HL-60 (cell line): ENCODE measurements around the gene LHFPL6.

Experiments
- GABPA ChIP-seq: IDR thresholded peaks from 2 replicates; pipeline ENCODE4 v1.6.1; 2012; ENCODE audit warnings: low read depth
- POLR2AphosphoS5 ChIP-seq: IDR thresholded peaks from 2 replicates; pipeline ENCODE4 v1.6.1; 2012; ENCODE audit warnings: low read depth
- SPI1 ChIP-seq: IDR thresholded peaks from 2 replicates; pipeline ENCODE4 v1.6.1; 2012; ENCODE audit warnings: low read depth, mild to moderate bottlenecking, borderline replicate concordance
- TF ChIP-seq, protein P1 (sequence below): IDR thresholded peaks from one replicate; pipeline ENCODE4 v1.5.1; 2011; ENCODE audit warnings: low read length, control low read depth, inconsistent platforms; ENCODE audit not compliant: insufficient read depth
- TF ChIP-seq, protein P2 (sequence below): IDR thresholded peaks from 2 replicates; pipeline ENCODE4 v1.6.1; 2012; ENCODE audit warnings: low read depth; ENCODE audit not compliant: insufficient replicate concordance

DNA sequence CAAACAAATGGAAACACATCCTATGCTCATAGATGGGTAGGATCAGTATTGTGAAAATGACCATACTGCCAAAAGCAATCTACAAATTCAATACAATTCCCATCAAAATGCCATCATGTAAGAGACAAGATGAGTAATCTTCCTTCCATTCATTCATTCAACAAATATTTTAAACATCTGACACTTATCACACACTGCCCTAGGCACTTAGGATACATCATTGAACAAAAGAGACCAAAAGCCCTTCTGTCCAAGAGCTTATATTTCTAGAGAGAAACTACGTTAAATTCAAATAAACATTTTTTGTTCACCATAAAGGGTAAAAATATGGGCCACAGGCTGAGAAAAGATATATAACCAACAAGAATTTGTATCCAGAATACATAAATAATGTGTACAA is 20.5 kb upstream of the LHFPL6 start:
- TF ChIP-seq, protein P1, sequence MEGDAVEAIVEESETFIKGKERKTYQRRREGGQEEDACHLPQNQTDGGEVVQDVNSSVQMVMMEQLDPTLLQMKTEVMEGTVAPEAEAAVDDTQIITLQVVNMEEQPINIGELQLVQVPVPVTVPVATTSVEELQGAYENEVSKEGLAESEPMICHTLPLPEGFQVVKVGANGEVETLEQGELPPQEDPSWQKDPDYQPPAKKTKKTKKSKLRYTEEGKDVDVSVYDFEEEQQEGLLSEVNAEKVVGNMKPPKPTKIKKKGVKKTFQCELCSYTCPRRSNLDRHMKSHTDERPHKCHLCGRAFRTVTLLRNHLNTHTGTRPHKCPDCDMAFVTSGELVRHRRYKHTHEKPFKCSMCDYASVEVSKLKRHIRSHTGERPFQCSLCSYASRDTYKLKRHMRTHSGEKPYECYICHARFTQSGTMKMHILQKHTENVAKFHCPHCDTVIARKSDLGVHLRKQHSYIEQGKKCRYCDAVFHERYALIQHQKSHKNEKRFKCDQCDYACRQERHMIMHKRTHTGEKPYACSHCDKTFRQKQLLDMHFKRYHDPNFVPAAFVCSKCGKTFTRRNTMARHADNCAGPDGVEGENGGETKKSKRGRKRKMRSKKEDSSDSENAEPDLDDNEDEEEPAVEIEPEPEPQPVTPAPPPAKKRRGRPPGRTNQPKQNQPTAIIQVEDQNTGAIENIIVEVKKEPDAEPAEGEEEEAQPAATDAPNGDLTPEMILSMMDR = no peak
- no peak for TF ChIP-seq POLR2AphosphoS5
- TF ChIP-seq, protein P2, sequence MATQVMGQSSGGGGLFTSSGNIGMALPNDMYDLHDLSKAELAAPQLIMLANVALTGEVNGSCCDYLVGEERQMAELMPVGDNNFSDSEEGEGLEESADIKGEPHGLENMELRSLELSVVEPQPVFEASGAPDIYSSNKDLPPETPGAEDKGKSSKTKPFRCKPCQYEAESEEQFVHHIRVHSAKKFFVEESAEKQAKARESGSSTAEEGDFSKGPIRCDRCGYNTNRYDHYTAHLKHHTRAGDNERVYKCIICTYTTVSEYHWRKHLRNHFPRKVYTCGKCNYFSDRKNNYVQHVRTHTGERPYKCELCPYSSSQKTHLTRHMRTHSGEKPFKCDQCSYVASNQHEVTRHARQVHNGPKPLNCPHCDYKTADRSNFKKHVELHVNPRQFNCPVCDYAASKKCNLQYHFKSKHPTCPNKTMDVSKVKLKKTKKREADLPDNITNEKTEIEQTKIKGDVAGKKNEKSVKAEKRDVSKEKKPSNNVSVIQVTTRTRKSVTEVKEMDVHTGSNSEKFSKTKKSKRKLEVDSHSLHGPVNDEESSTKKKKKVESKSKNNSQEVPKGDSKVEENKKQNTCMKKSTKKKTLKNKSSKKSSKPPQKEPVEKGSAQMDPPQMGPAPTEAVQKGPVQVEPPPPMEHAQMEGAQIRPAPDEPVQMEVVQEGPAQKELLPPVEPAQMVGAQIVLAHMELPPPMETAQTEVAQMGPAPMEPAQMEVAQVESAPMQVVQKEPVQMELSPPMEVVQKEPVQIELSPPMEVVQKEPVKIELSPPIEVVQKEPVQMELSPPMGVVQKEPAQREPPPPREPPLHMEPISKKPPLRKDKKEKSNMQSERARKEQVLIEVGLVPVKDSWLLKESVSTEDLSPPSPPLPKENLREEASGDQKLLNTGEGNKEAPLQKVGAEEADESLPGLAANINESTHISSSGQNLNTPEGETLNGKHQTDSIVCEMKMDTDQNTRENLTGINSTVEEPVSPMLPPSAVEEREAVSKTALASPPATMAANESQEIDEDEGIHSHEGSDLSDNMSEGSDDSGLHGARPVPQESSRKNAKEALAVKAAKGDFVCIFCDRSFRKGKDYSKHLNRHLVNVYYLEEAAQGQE = no peak
- TF ChIP-seq GABPA = no peak
- no peak for TF ChIP-seq SPI1
